Tibial artery (tissue), 4 donors: ENCODE results near the gene RBMS3.

Experiments used
- DNase-seq, 2 donors: peaks; one replicate each; pipeline ENCODE4 v3.0.0-alpha.2; 2019
- H3K27ac ChIP-seq, 2 donors: fragments of 200-600 bp; sonication (generic) in 1 of 2; 1 replicate in 1 of 2; 2 replicates in 1 of 2; pipeline ENCODE4 v1.5.1; 2018 to 2019; ENCODE audit warnings: mild to moderate bottlenecking in 1 of 2
- H3K27me3 ChIP-seq, 2 donors: fragments of 200-600 bp; sonication (generic) in 1 of 2; one replicate each; pipeline versions ENCODE4 v1.5.1 to v1.6.0; 2016 to 2019
- H3K36me3 ChIP-seq, 3 donors: fragments of 200-600 bp; sonication (generic) in 2 of 3; one replicate each; pipeline ENCODE4 v1.5.1; 2016 to 2019; ENCODE audit warnings: mild to moderate bottlenecking in 2 of 3
- H3K4me1 ChIP-seq, 4 donors: fragments of 200-600 bp; sonication (generic) in 2 of 4; 1 replicate in 3 of 4; 2 replicates in 1 of 4; pipeline ENCODE4 v1.5.1; 2016 to 2019
- H3K4me3 ChIP-seq, 2 donors: fragments of 200-600 bp; sonication (generic) in 1 of 2; 1 replicate in 1 of 2; 2 replicates in 1 of 2; pipeline ENCODE4 v1.5.1; 2018 to 2019; ENCODE audit warnings: mild to moderate bottlenecking in 2 of 2
- H3K9me3 ChIP-seq, 3 donors: fragments of 200-600 bp; sonication (generic) in 1 of 3; one replicate each; pipeline ENCODE4 v1.5.1; 2016 to 2019
- CTCF ChIP-seq, 2 experiments: fragments of 200-600 bp in 1 of 2; fragments of 450-650 bp in 1 of 2; IDR thresholded peaks; one replicate each; pipeline ENCODE4 v1.5.1; 2017 to 2019; ENCODE audit warnings: antibody characterized with exemption in 2 of 2, mild to moderate bottlenecking in 1 of 2, moderate library complexity in 1 of 2
- intact Hi-C: fragments of 100-400 bp; cut with DNase I; formaldehyde crosslinking; loops from one replicate; pipeline ENCODE4 v1.15.0; 2023; ENCODE audit warnings: low total_unique reads

Gene RBMS3

DNA sequence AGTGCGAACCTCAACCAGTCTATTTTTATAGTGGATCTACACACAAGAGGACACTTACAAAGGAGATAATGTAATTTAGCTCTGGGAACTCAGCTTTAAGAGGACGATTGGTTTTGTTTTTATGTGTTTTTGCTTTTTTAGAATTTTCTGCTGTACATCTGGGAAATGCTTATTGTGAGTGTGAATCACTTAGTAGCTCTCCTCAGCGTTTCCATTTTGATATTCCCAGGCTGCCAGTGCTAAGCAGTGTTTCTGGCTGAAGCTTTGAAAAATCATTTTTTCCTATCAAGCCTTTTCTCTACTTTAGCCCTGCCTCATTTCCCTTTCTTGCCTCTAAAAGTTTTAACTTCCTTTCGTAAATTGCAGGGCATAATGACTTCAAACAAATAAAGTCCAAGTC is 117.9 kb downstream of the RBMS3 start:
- no peak overlapping the region for H3K4me3 ChIP-seq
- no peak for DNase-seq
- no peak overlapping the region for H3K27ac ChIP-seq
- H3K4me1 ChIP-seq = peaks cover 0 to 11% (median 0%) of the 10 kb centered on the region in 4 donors
- no peaks in the 10 kb centered on the region for H3K36me3 ChIP-seq
- peaks cover 0 to 2% (median 0%) of the 10 kb centered on the region in 3 donors for H3K9me3 ChIP-seq
- TF ChIP-seq CTCF (IDR thresholded peaks at IDR 0.05) = no peak
- no peaks in the 10 kb centered on the region for H3K27me3 ChIP-seq
- intact Hi-C loops = no loop called here

GRCh38 chr3:29406291-29406832 is 125.5 kb downstream of the RBMS3 start:
- H3K36me3 ChIP-seq = no peaks in the 10 kb centered on the region
- intact Hi-C loops = no loop called here
- DNase-seq = no peak
- H3K4me1 ChIP-seq = peaks cover 0 to 50% (median 17%) of the 10 kb centered on the region in 4 donors
- no peaks in the 10 kb centered on the region for H3K27me3 ChIP-seq
- H3K9me3 ChIP-seq = no peaks in the 10 kb centered on the region
- H3K27ac ChIP-seq = no peak overlapping the region
- no peak overlapping the region for H3K4me3 ChIP-seq
- TF ChIP-seq CTCF (IDR thresholded peaks at IDR 0.05) = no peak

GRCh38 chr3:29408676-29409075 is 127.8 kb downstream of the RBMS3 start:
- no peak for TF ChIP-seq CTCF (IDR thresholded peaks at IDR 0.05)
- no peak overlapping the region for H3K4me3 ChIP-seq
- intact Hi-C loops = no loop called here
- peaks cover 0 to 62% (median 20%) of the 10 kb centered on the region in 4 donors for H3K4me1 ChIP-seq
- DNase-seq = no peak
- H3K27ac ChIP-seq = no peak overlapping the region
- no peaks in the 10 kb centered on the region for H3K36me3 ChIP-seq
- no peaks in the 10 kb centered on the region for H3K9me3 ChIP-seq
- H3K27me3 ChIP-seq = no peaks in the 10 kb centered on the region

- DNase-seq = no peak
- intact Hi-C loops = no loop called here
- TF ChIP-seq CTCF (IDR thresholded peaks at IDR 0.05) = no peak
These were observed 128.5 kb downstream of the RBMS3 start for GRCh38 chr3:29409409-29409808.

DNA sequence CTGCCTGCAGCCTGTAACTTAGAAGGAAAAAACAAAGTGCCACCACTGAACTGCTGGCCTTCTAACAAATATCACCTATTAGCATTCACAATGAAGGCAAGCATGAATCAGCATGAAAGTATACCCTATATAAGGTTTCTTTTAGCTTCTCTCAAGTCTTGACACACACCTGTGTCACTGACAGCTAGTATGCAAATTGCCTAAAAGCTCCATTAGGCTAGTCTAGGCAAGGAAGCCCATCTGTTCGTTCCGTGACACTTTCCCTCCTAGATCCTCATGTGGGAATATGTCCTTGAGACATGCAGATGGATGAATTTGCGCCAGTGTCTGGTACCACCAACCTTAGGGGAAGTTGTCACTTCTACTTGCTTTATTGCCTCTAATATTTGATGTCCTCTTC is 129.3 kb downstream of the RBMS3 start:
- Histone ChIP-seq H3K4me3 (no peak overlapping the region), H3K27ac (no peak overlapping the region), H3K27me3 (no peaks in the 10 kb centered on the region), H3K4me1 (peaks cover 0 to 75% (median 24%) of the 10 kb centered on the region in 4 donors), H3K36me3 (no peaks in the 10 kb centered on the region), H3K9me3 (no peaks in the 10 kb centered on the region)
- TF ChIP-seq CTCF (IDR thresholded peaks at IDR 0.05) = no peak
- DNase-seq = no peak
- intact Hi-C loops = no loop called here

More at GRCh38 chr3:29409409-29409808, 128.5 kb downstream of the RBMS3 start:
- no peaks in the 10 kb centered on the region for H3K36me3 ChIP-seq
- no peak overlapping the region for H3K27ac ChIP-seq
- no peak overlapping the region for H3K4me3 ChIP-seq
- no peaks in the 10 kb centered on the region for H3K9me3 ChIP-seq
- no peaks in the 10 kb centered on the region for H3K27me3 ChIP-seq
- H3K4me1 ChIP-seq = peaks cover 0 to 70% (median 20%) of the 10 kb centered on the region in 4 donors
